ENCODE measurements around the gene GIT1. TPM values are rescaled to one million over a fixed set of nuclear protein-coding genes. Genes with fewer than 3 reads are reported as not detected.
A peak's percentile ranks its signal among the peaks of the same experiment; 100 is the strongest.

The GIT1 gene
- total and polyA plus RNA-seq, 2 of the 13 experiments (the other 11 are each of a cell fraction or from before 2014, with no cell fraction given), result 14.2 to 30.8 TPM

- TF ChIP-seq SYNCRIP (IDR thresholded peaks at IDR 0.05; ENCODE audit: insufficient read depth, low read depth, low read length) (no peak), GTF3A (CRISPR knock-in tag; conservative IDR thresholded peaks at IDR 0.05) (no peak), ZNF101 (CRISPR knock-in tag; IDR thresholded peaks at IDR 0.05; ENCODE audit: borderline replicate concordance, low read depth) (no peak), ELF1 (CRISPR knock-in tag; IDR thresholded peaks at IDR 0.05) (no peak), ZFP36 (IDR thresholded peaks at IDR 0.05; ENCODE audit: borderline replicate concordance, low read depth, low read length, partially characterized antibody) (no peak), KLF11 (CRISPR knock-in tag; IDR thresholded peaks at IDR 0.05) (no peak), HOXD1 (CRISPR knock-in tag; IDR thresholded peaks at IDR 0.05) (no peak), HOXA5 (CRISPR knock-in tag; IDR thresholded peaks at IDR 0.05) (no peak), SOX13 (IDR thresholded peaks at IDR 0.05) (no peak), SOX13 (CRISPR knock-in tag; conservative IDR thresholded peaks at IDR 0.05 in 1 of 2, IDR thresholded peaks at IDR 0.05 in 1 of 2) (no peak), ZNF557 (CRISPR knock-in tag; IDR thresholded peaks at IDR 0.05) (0 out of 2 replicates have a peak, but pooled peaks have one; percentile 32), ZFP90 (CRISPR knock-in tag; IDR thresholded peaks at IDR 0.05; ENCODE audit: borderline replicate concordance) (no peak), ZNF460 (CRISPR knock-in tag; IDR thresholded peaks at IDR 0.05; ENCODE audit: borderline replicate concordance) (no peak), ZNF878 (CRISPR knock-in tag; IDR thresholded peaks at IDR 0.05) (no peak), ZFAT (CRISPR knock-in tag; conservative IDR thresholded peaks at IDR 0.05) (no peak), ZNF790 (CRISPR knock-in tag; IDR thresholded peaks at IDR 0.05; ENCODE audit: borderline replicate concordance) (no peak), ZNF75D (CRISPR knock-in tag; IDR thresholded peaks at IDR 0.05; ENCODE audit: borderline replicate concordance) (no peak), ZBTB42 (CRISPR knock-in tag; IDR thresholded peaks at IDR 0.05) (no peak), TGIF2 (CRISPR knock-in tag; IDR thresholded peaks at IDR 0.05) (no peak), ADNP (CRISPR knock-in tag; IDR thresholded peaks at IDR 0.05) (no peak), ZNF780A (CRISPR knock-in tag; IDR thresholded peaks at IDR 0.05) (no peak), ZNF20 (CRISPR knock-in tag; IDR thresholded peaks at IDR 0.05) (no peak), SRY (CRISPR knock-in tag; IDR thresholded peaks at IDR 0.05) (no peak; the same call in 1 of the 2 replicates), ZNF430 (CRISPR knock-in tag; IDR thresholded peaks at IDR 0.05) (no peak), CHD2 (IDR thresholded peaks at IDR 0.05; ENCODE audit: low read depth, low read length) (no peak), IKZF1 (IDR thresholded peaks at IDR 0.05) (no peak), ZNF598 (CRISPR knock-in tag; IDR thresholded peaks at IDR 0.05; ENCODE audit: borderline replicate concordance) (no peak), EZH2 (conservative IDR thresholded peaks at IDR 0.05; ENCODE audit: low read depth, low read length) (no peak)
- TF ChIP-seq, protein P1, sequence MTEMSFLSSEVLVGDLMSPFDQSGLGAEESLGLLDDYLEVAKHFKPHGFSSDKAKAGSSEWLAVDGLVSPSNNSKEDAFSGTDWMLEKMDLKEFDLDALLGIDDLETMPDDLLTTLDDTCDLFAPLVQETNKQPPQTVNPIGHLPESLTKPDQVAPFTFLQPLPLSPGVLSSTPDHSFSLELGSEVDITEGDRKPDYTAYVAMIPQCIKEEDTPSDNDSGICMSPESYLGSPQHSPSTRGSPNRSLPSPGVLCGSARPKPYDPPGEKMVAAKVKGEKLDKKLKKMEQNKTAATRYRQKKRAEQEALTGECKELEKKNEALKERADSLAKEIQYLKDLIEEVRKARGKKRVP (CRISPR knock-in tag; IDR thresholded peaks at IDR 0.05), result no peak
- TF ChIP-seq, protein P2, sequence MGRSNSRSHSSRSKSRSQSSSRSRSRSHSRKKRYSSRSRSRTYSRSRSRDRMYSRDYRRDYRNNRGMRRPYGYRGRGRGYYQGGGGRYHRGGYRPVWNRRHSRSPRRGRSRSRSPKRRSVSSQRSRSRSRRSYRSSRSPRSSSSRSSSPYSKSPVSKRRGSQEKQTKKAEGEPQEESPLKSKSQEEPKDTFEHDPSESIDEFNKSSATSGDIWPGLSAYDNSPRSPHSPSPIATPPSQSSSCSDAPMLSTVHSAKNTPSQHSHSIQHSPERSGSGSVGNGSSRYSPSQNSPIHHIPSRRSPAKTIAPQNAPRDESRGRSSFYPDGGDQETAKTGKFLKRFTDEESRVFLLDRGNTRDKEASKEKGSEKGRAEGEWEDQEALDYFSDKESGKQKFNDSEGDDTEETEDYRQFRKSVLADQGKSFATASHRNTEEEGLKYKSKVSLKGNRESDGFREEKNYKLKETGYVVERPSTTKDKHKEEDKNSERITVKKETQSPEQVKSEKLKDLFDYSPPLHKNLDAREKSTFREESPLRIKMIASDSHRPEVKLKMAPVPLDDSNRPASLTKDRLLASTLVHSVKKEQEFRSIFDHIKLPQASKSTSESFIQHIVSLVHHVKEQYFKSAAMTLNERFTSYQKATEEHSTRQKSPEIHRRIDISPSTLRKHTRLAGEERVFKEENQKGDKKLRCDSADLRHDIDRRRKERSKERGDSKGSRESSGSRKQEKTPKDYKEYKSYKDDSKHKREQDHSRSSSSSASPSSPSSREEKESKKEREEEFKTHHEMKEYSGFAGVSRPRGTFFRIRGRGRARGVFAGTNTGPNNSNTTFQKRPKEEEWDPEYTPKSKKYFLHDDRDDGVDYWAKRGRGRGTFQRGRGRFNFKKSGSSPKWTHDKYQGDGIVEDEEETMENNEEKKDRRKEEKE (IDR thresholded peaks at IDR 0.05), result no peak
These were observed 1.1 kb upstream of the GIT1 start (continued) for GRCh38 chr17:29590411-29591145.
